ENCODE data around the gene RNF214. TPM values are rescaled to one million over a fixed set of nuclear protein-coding genes. Genes with fewer than 3 reads are reported as not detected.

RNF214 gene
- total RNA-seq, 1 experiment from 2014 or later: 10.1 TPM

DNA sequence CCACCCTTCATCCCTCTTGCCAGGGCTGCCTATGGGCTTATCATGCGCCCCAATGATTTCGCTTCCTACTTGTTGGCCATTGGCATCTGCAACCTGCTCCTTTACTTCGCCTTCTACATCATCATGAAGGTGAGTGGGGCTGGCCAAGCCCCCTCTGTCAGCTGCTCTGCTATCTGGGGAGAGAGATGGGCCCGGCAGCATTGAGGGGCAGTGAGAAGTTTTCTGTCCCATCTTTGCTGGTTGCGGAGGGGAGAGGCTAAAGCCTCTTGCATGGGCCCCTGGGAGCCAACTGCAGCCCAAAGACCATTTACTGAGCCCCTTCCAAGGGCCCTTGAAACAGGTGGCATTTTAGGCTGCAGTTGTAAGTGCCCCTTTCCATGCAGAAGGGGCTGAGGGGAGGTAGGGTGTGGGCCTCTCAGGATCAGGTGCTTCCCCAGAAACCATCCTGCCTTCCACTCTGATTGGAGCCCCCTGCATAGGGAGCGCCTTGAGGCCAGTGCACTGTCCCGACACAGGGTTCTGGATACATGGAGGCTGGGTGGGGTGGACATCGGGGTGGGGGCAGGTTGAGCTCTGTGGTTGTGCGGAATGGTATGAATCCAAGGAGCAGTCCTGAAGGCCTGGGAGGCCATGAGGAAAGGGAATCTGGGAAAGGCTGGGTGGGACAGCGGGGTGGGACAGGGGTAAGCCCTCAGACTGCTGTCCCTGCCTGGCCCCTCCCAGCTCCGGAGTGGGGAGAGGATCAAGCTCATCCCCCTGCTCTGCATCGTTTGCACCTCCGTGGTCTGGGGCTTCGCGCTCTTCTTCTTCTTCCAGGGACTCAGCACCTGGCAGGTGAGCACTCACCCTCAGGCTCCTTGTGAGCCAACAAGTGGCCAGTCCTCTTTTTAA lies 39.1 kb upstream of the RNF214 start:
- Histone ChIP-seq H3K36me3 (replicated peaks; ENCODE audit: control insufficient read depth, insufficient read depth, low read length) (peaks cover 1% of the 10 kb centered on the region), H3K27me3 (ENCODE audit: control insufficient read depth, insufficient read depth, low read length) (no peaks in the 10 kb centered on the region), H3K4me3 (ENCODE audit: insufficient read depth, low read depth, low read length) (no peak overlapping the region)
- peak; percentile 18 for DNase-seq

DNA sequence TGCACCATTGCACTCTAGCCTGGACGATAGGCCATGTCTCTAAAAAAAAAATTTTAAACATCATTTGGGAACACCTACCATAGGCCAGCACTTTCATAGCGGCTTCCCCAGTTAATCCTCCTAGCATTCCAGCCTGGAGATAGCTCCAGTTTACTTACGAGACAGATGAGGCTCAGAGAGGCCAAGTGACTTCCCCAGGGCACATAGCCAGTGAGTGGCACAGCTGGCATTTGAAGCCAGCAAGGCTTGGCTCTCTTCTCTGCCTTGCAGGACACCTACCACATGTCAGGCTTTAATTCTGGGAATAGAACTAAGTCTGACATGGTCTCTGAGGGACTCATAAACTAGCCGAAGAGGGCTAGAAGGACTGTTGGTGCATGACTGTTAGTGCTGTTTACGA lies 38.2 kb upstream of the RNF214 start:
- Histone ChIP-seq H3K4me3 (ENCODE audit: insufficient read depth, low read depth, low read length) (no peak overlapping the region), H3K36me3 (replicated peaks; ENCODE audit: control insufficient read depth, insufficient read depth, low read length) (peaks cover 1% of the 10 kb centered on the region; the same call in 1 of the 2 replicates), H3K27me3 (ENCODE audit: control insufficient read depth, insufficient read depth, low read length) (no peaks in the 10 kb centered on the region)
- no peak for DNase-seq

DNA sequence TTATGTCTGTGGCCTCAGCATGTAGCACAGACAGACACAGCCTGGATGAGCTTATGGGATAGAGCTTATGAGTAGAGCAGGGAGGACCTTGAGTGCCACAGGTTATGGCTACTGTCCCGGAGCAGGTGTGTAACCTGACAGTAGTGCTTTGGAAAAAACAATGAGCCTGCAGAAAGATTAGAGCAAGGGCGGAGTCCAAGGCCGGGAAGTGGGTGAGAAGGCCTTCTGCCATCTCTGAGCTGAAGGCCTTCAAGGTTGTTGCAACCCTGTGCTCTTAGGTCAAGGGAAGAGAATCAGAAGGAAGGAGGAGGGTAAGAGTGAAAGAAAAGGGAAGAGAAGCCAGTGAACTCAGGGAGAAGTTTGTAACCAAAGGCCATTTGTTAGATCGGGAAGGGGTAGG lies 37.2 kb upstream of the RNF214 start:
- Histone ChIP-seq H3K27me3 (ENCODE audit: control insufficient read depth, insufficient read depth, low read length) (no peaks in the 10 kb centered on the region), H3K36me3 (replicated peaks; ENCODE audit: control insufficient read depth, insufficient read depth, low read length) (no peaks in the 10 kb centered on the region; the same call in 1 of the 2 replicates), H3K4me3 (ENCODE audit: insufficient read depth, low read depth, low read length) (no peak overlapping the region)
- DNase-seq: no peak

DNA sequence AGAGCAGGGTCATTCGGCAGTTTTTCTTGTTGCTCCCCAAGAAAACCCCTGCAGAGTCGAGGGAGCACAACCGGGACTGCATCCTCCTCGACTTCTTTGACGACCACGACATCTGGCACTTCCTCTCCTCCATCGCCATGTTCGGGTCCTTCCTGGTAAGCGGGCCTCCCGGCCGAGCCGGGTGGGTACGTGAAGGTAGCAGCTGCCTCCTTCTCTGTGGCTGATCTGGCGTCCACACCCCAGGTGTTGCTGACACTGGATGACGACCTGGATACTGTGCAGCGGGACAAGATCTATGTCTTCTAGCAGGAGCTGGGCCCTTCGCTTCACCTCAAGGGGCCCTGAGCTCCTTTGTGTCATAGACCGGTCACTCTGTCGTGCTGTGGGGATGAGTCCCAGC lies 36.7 kb upstream of the RNF214 start:
- Histone ChIP-seq H3K36me3 (replicated peaks; ENCODE audit: control insufficient read depth, insufficient read depth, low read length) (no peaks in the 10 kb centered on the region; the same call in 1 of the 2 replicates), H3K27me3 (ENCODE audit: control insufficient read depth, insufficient read depth, low read length) (no peaks in the 10 kb centered on the region), H3K4me3 (ENCODE audit: insufficient read depth, low read depth, low read length) (no peak overlapping the region)
- no peak for DNase-seq

DNA sequence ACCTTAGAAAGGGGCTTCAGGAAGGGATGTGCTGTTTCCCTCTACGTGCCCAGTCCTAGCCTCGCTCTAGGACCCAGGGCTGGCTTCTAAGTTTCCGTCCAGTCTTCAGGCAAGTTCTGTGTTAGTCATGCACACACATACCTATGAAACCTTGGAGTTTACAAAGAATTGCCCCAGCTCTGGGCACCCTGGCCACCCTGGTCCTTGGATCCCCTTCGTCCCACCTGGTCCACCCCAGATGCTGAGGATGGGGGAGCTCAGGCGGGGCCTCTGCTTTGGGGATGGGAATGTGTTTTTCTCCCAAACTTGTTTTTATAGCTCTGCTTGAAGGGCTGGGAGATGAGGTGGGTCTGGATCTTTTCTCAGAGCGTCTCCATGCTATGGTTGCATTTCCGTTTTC lies 35.5 kb upstream of the RNF214 start:
- Histone ChIP-seq H3K36me3 (replicated peaks; ENCODE audit: control insufficient read depth, insufficient read depth, low read length) (no peaks in the 10 kb centered on the region; the same call in 1 of the 2 replicates), H3K27me3 (ENCODE audit: control insufficient read depth, insufficient read depth, low read length) (no peaks in the 10 kb centered on the region), H3K4me3 (ENCODE audit: insufficient read depth, low read depth, low read length) (no peak overlapping the region)
- no peak for DNase-seq

DNA sequence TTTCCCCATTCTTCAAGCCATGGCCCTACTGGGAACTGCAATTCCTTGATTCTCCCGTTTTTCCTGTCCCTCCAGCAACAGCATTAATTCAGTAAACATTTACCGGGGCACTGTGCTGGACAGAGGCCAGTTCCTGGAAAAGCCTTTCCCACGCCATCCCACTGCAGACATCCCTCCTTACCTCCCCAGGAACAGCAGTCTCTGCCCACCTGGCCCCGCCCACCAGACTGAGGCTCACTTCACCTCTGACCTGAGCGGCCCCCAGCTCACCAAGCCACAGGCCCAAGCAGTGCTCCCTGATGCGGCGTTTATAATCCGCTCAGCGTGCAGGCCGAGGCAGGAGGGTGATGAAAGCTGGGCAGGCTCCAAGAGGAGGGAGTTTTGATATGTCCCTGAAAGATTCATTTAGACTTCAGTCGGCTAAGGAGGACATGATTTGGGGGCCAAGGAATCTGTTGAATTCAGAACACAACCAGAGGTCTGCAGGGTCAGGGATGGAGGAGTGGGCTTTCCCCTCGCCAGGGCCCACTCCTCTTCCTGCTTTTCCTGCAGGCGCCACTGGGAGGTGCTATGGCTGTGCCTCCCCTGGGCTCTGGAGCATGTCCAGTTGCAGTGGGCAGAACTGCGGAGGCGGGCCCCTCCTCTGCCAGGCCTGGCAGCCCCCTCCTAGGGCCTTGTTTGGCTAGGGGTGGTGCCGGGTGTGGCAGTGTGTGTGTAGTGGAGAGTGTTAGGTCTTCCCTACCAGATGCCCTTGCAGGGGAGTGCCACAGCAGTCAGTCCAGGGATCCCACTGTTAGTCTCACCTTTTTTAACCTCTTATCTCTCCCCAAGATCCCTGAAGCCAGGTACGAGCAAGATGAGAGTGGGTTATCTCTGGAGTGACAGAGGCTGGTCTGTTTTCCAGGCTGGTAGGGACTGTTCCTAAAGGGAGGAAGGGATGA lies 34.7 kb upstream of the RNF214 start:
- DNase-seq: peak; percentile 94
- peaks cover 2% of the 10 kb centered on the region for H3K36me3 ChIP-seq (replicated peaks; ENCODE audit: control insufficient read depth, insufficient read depth, low read length)
- H3K4me3 ChIP-seq (ENCODE audit: insufficient read depth, low read depth, low read length): no peak overlapping the region
- H3K27me3 ChIP-seq (ENCODE audit: control insufficient read depth, insufficient read depth, low read length): no peaks in the 10 kb centered on the region

DNA sequence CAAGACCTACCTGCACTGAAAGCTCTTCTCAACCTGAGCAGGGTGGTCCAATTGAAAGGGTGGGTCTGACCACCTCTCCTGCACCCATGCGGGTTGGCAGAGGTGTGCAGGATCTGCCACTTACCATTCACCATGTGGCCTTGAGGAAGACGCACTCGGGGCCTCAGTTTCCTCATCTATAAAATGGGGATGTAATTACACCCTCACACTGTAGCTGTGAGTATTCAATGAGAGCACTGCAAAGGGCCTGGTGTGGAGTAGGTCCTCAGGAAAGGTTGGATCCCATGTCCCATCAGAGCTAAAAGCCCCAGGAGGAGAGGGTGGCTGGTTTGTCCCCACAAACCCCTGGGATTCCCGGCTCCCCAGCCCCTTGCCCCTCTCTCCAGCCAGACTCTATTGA lies 33.9 kb upstream of the RNF214 start:
- peak overlapping the region; percentile 51 for H3K4me3 ChIP-seq (ENCODE audit: insufficient read depth, low read depth, low read length)
- H3K36me3 ChIP-seq (replicated peaks; ENCODE audit: control insufficient read depth, insufficient read depth, low read length): peaks cover 2% of the 10 kb centered on the region
- no peak for DNase-seq
- no peaks in the 10 kb centered on the region for H3K27me3 ChIP-seq (ENCODE audit: control insufficient read depth, insufficient read depth, low read length)

DNA sequence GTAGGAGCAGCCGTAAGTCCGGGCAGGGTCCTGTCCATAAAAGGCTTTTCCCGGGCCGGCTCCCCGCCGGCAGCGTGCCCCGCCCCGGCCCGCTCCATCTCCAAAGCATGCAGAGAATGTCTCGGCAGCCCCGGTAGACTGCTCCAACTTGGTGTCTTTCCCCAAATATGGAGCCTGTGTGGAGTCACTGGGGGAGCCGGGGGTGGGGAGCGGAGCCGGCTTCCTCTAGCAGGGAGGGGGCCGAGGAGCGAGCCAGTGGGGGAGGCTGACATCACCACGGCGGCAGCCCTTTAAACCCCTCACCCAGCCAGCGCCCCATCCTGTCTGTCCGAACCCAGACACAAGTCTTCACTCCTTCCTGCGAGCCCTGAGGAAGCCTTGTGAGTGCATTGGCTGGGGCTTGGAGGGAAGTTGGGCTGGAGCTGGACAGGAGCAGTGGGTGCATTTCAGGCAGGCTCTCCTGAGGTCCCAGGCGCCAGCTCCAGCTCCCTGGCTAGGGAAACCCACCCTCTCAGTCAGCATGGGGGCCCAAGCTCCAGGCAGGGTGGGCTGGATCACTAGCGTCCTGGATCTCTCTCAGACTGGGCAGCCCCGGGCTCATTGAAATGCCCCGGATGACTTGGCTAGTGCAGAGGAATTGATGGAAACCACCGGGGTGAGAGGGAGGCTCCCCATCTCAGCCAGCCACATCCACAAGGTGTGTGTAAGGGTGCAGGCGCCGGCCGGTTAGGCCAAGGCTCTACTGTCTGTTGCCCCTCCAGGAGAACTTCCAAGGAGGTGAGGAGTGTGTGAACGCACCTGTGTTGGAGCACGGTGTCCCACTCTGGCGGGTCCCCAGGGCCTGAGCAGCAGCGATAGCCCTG lies 33.2 kb upstream of the RNF214 start, which contains the start of gene TAGLN:
TSS of gene TAGLN (plus strand) at position 318 of the 863 bp plus-strand sequence. CDS start 3,644 bp downstream, outside the sequence.
- peak; percentile 94 for DNase-seq
- H3K27me3 ChIP-seq (ENCODE audit: control insufficient read depth, insufficient read depth, low read length): no peaks in the 10 kb centered on the region
- H3K4me3 ChIP-seq (ENCODE audit: insufficient read depth, low read depth, low read length): peak within 1 kb of the TSS; percentile 51
- peaks cover 6% of the 10 kb centered on the region for H3K36me3 ChIP-seq (replicated peaks; ENCODE audit: control insufficient read depth, insufficient read depth, low read length)

DNA sequence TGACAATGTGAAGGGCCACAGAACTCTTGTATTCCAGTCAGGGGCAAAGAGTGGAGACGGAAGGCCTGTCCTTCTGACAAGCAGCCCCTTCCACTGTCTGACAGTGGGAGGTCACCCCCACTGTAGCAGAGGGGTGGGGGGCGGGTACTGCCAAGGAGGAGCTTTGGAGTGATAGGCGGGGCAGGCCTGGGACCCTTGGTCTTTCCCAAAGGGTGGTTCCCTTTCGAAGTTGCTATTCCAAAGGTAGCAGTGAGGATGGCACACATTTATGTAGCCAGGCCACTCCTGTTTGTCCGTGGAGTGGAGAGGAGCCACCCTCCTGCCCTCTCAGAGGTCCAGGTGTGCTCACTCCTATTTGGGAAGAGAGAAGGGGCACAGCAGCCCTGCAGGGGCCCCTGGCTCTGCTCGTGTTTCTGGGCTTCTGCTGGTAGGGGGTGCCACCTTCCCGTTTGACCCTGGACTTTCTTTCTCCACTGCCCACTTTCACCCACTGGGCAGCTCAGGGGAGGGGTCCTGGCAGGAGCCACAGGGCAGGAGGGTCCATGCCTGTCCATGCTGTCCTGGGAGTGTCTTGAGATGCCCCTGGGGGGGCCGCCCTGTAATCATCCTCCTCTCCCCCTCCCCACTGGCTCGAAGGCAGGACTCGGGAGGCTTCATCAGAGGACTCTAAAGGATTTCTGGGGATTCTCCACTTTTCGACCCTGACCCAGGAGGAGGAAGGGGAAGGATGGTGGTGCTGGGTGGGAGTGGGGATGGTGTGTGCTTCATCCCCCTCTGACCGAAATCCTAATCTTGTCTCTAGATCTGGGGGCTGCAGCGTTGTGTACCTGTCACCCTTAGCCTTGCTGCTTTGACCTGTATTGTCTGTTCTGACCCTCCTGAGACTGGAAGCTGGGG lies 32.3 kb upstream of the RNF214 start:
- Histone ChIP-seq H3K27me3 (ENCODE audit: control insufficient read depth, insufficient read depth, low read length) (no peaks in the 10 kb centered on the region), H3K4me3 (ENCODE audit: insufficient read depth, low read depth, low read length) (peak overlapping the region; percentile 51), H3K36me3 (replicated peaks; ENCODE audit: control insufficient read depth, insufficient read depth, low read length) (peaks cover 8% of the 10 kb centered on the region)
- DNase-seq: peak; percentile 61

DNA sequence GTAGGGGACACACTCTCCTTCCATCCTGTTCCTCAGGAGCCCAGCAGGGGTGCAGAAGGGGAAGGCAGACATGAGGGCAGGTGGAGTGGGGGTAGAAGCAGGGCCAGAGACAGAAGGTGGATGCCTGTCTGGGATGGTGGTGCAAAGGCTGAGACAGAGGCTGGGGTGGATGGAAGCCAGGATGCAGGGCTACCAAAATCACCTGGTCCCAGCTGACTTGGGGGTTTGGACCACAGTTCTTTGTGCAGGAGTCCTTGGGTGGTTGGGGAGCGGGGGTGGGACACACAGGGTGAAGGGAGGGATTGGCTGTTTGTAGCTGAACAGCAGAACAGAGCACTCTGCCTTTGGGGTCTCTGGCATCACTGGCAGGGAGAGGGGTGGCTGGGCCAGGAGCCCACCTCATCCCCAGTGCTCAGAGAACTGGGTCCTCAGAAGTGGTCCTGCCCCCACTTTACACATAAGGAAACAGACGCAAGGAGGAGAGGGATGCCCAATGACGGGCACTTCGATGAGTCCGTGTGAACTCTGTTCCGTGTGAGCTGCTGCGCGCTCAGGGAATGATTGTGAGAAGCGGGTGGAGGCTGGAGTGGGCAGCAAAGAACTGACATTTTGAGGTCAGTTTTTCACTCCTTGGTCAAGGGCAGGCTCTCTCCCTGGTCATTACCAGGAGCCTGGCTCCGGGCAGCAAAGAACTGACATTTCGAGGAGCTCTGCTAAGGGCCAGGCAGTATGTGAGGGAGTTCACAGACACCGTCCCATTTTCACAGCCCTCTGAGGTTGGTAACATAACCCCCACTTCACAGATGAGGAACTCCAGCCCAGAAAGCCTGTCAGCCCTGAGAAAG lies 31.4 kb upstream of the RNF214 start:
- peaks cover 11% of the 10 kb centered on the region for H3K36me3 ChIP-seq (replicated peaks; ENCODE audit: control insufficient read depth, insufficient read depth, low read length)
- no peaks in the 10 kb centered on the region for H3K27me3 ChIP-seq (ENCODE audit: control insufficient read depth, insufficient read depth, low read length)
- peak; percentile 61 for DNase-seq
- peak overlapping the region; percentile 51 for H3K4me3 ChIP-seq (ENCODE audit: insufficient read depth, low read depth, low read length)

DNA sequence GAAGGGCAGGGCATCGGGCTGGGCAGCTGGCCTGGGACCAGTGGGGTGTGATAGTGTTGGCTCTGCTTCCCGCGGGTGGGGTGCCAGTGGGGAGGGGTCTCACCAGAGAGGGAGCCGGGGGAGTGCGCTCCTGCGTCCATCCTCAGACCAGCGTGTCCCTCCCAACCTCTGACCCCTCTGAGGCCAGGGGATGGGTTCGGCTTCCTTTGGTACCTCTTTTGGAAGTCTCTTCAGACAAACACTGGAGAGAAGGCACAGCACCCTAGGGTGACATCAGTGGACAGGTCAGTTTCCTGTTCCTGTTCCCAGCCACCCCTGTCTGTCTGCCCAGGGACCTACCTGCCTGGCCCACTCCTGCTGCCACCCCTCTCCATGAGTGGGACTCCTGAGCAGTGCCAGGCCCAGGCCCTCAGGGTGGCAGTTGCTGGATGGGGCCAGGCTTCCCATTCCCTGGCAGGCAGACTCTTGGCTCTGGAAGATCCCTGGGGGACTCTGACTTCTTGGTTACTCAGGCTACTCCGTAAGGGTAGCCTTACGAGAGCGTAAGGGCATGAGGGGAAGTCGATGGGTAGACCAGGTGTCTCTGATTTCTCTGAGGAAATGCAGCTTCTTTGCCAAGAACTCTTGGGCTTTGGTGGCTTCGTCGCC lies 30.7 kb upstream of the RNF214 start:
- peak; percentile 49 for DNase-seq

DNA sequence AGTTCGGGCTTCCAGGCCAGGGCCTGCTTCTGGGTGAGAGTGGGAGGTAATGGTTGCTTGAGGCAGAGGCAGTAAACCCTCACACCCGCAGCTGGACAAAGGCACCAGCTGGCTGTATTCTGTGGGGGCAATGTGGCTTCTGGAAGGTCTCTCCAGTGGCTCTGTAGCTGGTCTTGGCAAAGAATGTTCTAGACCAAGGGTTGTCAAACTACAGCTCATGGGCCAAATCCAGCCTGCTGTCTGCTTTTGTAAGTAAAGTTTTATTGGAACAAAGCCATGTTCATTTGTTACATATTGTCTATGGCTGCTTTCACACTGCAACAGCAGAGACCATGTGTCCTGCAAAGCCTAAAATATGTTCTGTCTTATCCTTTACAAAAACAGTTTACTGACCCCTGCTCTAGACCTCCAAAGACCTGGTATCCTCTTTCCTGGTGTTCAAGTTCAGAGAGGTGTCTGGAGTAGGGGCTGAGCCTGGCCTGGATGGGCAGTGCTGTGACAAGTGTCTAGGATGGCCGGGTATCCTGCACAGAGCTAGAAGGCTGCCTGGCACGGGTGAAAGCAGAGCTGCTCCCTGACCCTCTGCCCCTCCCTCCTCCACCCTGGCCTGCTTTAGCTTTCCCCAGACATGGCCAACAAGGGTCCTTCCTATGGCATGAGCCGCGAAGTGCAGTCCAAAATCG lies 29.9 kb upstream of the RNF214 start:
- DNase-seq: no peak
- H3K4me3 ChIP-seq (ENCODE audit: insufficient read depth, low read depth, low read length): no peak overlapping the region
- H3K36me3 ChIP-seq (replicated peaks; ENCODE audit: control insufficient read depth, insufficient read depth, low read length): peaks cover 11% of the 10 kb centered on the region
- no peaks in the 10 kb centered on the region for H3K27me3 ChIP-seq (ENCODE audit: control insufficient read depth, insufficient read depth, low read length)

More for the DNA sequence above, 30.7 kb upstream of the RNF214 start:
- H3K36me3 ChIP-seq (replicated peaks; ENCODE audit: control insufficient read depth, insufficient read depth, low read length): peaks cover 11% of the 10 kb centered on the region
- H3K27me3 ChIP-seq (ENCODE audit: control insufficient read depth, insufficient read depth, low read length): no peaks in the 10 kb centered on the region
- no peak overlapping the region; the same call in 1 of the 2 replicates for H3K4me3 ChIP-seq (ENCODE audit: insufficient read depth, low read depth, low read length)

All from H7 (cell line).